GM19455 (cell line): ENCODE measurements around the gene BAX.
"Not testable (repeated sequence)": the region's sequence is repeated elsewhere in the genome, so short reads cannot be mapped to it uniquely, and the experiment has no call there.

Experiments used
- ATAC-seq: cut with Tn5 transposase; IDR thresholded peaks from one replicate; pipeline ENCODE4 v1.9.1; 2021; ENCODE audit not compliant: unreplicated experiment

Gene BAX

GRCh38 chr19:48954595-48955307 is at the start of gene BAX:
Gene BAX (plus strand): TSS chr19:48954875. CDS start chr19:48954929, 54 bp downstream.
- peak; percentile 77 for ATAC-seq

- ATAC-seq = no peak
Observed at GRCh38 chr19:48905664-48906063, 49.0 kb upstream of the BAX start.

GRCh38 chr19:48906324-48906723 is 48.4 kb upstream of the BAX start:
- no peak for ATAC-seq

GRCh38 chr19:48907671-48908070 is 47.0 kb upstream of the BAX start:
- no peak for ATAC-seq

GRCh38 chr19:48909424-48910077 is 45.1 kb upstream of the BAX start:
- not testable (repeated sequence) for ATAC-seq

- no peak for ATAC-seq
Observed at GRCh38 chr19:48910803-48911202, 43.9 kb upstream of the BAX start.

GRCh38 chr19:48913114-48913889 is 41.4 kb upstream of the BAX start:
- no peak for ATAC-seq

GRCh38 chr19:48914181-48914580 is 40.5 kb upstream of the BAX start:
- no peak for ATAC-seq

GRCh38 chr19:48915757-48916156 is 38.9 kb upstream of the BAX start:
- no peak for ATAC-seq

- ATAC-seq = no peak
Observed at GRCh38 chr19:48918071-48918470, 36.6 kb upstream of the BAX start.

- no peak for ATAC-seq
Observed at GRCh38 chr19:48918801-48919247, 35.9 kb upstream of the BAX start.

- not testable (repeated sequence) for ATAC-seq
Observed at GRCh38 chr19:48919271-48919670, 35.4 kb upstream of the BAX start.

GRCh38 chr19:48920949-48921348 is 33.7 kb upstream of the BAX start:
- no peak for ATAC-seq

- ATAC-seq = no peak
Observed at GRCh38 chr19:48921721-48922500, 32.8 kb upstream of the BAX start.

- no peak for ATAC-seq
Observed at GRCh38 chr19:48922548-48923490, 31.9 kb upstream of the BAX start.

- no peak for ATAC-seq
Observed at GRCh38 chr19:48925240-48925843, 29.3 kb upstream of the BAX start.

GRCh38 chr19:48925890-48926289 is 28.8 kb upstream of the BAX start:
- not testable (repeated sequence) for ATAC-seq

- no peak for ATAC-seq
Observed at GRCh38 chr19:48926909-48927308, 27.8 kb upstream of the BAX start.

GRCh38 chr19:48927692-48928091 is 27.0 kb upstream of the BAX start:
- not testable (repeated sequence) for ATAC-seq
